HEK293T (cell line): Measurements from ENCODE around the gene UBASH3A.

ENCODE experiments used
- CTCF ChIA-PET: fragments of 350-600 bp; formaldehyde crosslinking; extraction: SDS; loops from one replicate; lab custom pipeline; 2021; ENCODE audit warnings: antibody characterized with exemption, inconsistent platforms; lab: Yijun Ruan, JAX
- POLR2A ChIA-PET: fragments of 350-600 bp; formaldehyde crosslinking; extraction: SDS; loops from one replicate; lab custom pipeline; 2020; ENCODE audit warnings: antibody characterized with exemption, inconsistent platforms; lab: Yijun Ruan, JAX
- DNase-seq: peaks from one replicate; pipeline ENCODE4 v3.0.0; 2012; ENCODE audit warnings: mixed read lengths; ENCODE audit errors: extremely low spot score
- ARNT ChIP-seq: fragments of 450-650 bp; IDR thresholded peaks from 2 replicates; pipeline ENCODE4 v1.6.1; 2017; ENCODE audit warnings: mild to moderate bottlenecking
- BHLHE40 ChIP-seq: fragments of 450-650 bp; IDR thresholded peaks from 2 replicates; pipeline ENCODE4 v1.6.1; 2016; ENCODE audit warnings: mild to moderate bottlenecking, moderate library complexity, borderline replicate concordance
- CTBP1 ChIP-seq: fragments of 450-650 bp; IDR thresholded peaks from 2 replicates; pipeline ENCODE4 v1.6.1; 2016; ENCODE audit warnings: borderline replicate concordance
- ELF4 ChIP-seq: fragments of 450-650 bp; IDR thresholded peaks from 2 replicates; pipeline ENCODE4 v1.6.1; 2017; ENCODE audit warnings: antibody characterized with exemption
- FOXA1 ChIP-seq: fragments of 450-650 bp; IDR thresholded peaks from 2 replicates; pipeline ENCODE4 v1.6.1; 2016; ENCODE audit warnings: mild to moderate bottlenecking
- FOXK2 ChIP-seq: fragments of 450-650 bp; IDR thresholded peaks from 2 replicates; pipeline ENCODE4 v1.6.1; 2016; ENCODE audit warnings: mild to moderate bottlenecking
- FOXM1 ChIP-seq: fragments of 450-650 bp; IDR thresholded peaks from 2 replicates; pipeline ENCODE4 v1.6.1; 2017; ENCODE audit warnings: mild to moderate bottlenecking, borderline replicate concordance
- HDGF ChIP-seq: fragments of 450-650 bp; IDR thresholded peaks from 2 replicates; pipeline ENCODE4 v1.6.1; 2017; ENCODE audit warnings: antibody characterized with exemption, borderline replicate concordance
- L3MBTL2 ChIP-seq: fragments of 450-650 bp; conservative IDR thresholded peaks from 2 replicates; pipeline ENCODE4 v1.6.1; 2016; ENCODE audit warnings: mild to moderate bottlenecking
- LEF1 ChIP-seq: fragments of 450-650 bp; IDR thresholded peaks from 2 replicates; pipeline ENCODE4 v1.6.1; 2017; ENCODE audit warnings: mild to moderate bottlenecking, borderline replicate concordance
- NFRKB ChIP-seq: fragments of 450-650 bp; IDR thresholded peaks from 2 replicates; pipeline ENCODE4 v1.6.1; 2016; ENCODE audit warnings: mild to moderate bottlenecking, moderate library complexity
- PKNOX1 ChIP-seq: fragments of 450-650 bp; IDR thresholded peaks from 2 replicates; pipeline ENCODE4 v1.6.1; 2016
- SP1 ChIP-seq: fragments of 450-650 bp; IDR thresholded peaks from 2 replicates; pipeline ENCODE4 v1.6.1; 2017
- SUZ12 ChIP-seq: fragments of 450-650 bp; IDR thresholded peaks from 2 replicates; pipeline ENCODE4 v1.6.1; 2016; ENCODE audit warnings: mild to moderate bottlenecking
- TARDBP ChIP-seq: fragments of 450-650 bp; IDR thresholded peaks from 2 replicates; pipeline ENCODE4 v1.6.1; 2016
- ZNF384 ChIP-seq: fragments of 450-650 bp; IDR thresholded peaks from 2 replicates; pipeline ENCODE4 v1.6.1; 2016

UBASH3A gene

GRCh38 chr21:42475036-42475435 is 71.3 kb downstream of the UBASH3A start:
- DNase-seq: no peak
- TF ChIP-seq FOXK2 (no peak), PKNOX1 (no peak), L3MBTL2 (no peak), FOXM1 (no peak), CTBP1 (no peak), LEF1 (no peak), SUZ12 (no peak)
- ChIA-PET CTCF (no interaction called here), POLR2A (no interaction called here)

GRCh38 chr21:42475526-42476387 is 72.1 kb downstream of the UBASH3A start:
- CTCF ChIA-PET: no interaction called here
- DNase-seq: no peak
- no peak for TF ChIP-seq CTBP1
- POLR2A ChIA-PET: no interaction called here

- ChIA-PET POLR2A (no interaction called here), CTCF (no interaction called here)
- TF ChIP-seq L3MBTL2 (no peak), ARNT (no peak), SUZ12 (no peak), ELF4 (no peak), HDGF (no peak), SP1 (no peak), BHLHE40 (no peak), FOXM1 (no peak)
- no peak for DNase-seq
These were observed 73.0 kb downstream of the UBASH3A start for GRCh38 chr21:42476388-42477331.

- POLR2A ChIA-PET: no interaction called here
- TF ChIP-seq TARDBP: no peak
- TF ChIP-seq ARNT: no peak
- TF ChIP-seq CTBP1: no peak
- no peak for TF ChIP-seq FOXM1
- TF ChIP-seq HDGF: no peak
- no peak for TF ChIP-seq LEF1
- TF ChIP-seq FOXK2: no peak
- TF ChIP-seq ELF4: no peak
- TF ChIP-seq SUZ12: no peak
- no peak for TF ChIP-seq SP1
- no peak for TF ChIP-seq PKNOX1
- TF ChIP-seq L3MBTL2: no peak
- no peak for TF ChIP-seq ZNF384
- no peak for TF ChIP-seq NFRKB
- no peak for TF ChIP-seq FOXA1
- TF ChIP-seq BHLHE40: no peak
- CTCF ChIA-PET: interaction anchor here (0.6 kb wide), 1 partner anchor 1314 kb away, joined by 3 read pairs; no protein-coding TSS in a partner anchor
- DNase-seq: no peak
These were observed 74.8 kb downstream of the UBASH3A start for GRCh38 chr21:42478504-42478903.

GRCh38 chr21:42479582-42479981 is 75.9 kb downstream of the UBASH3A start:
- no peak for TF ChIP-seq HDGF
- no peak for TF ChIP-seq ELF4
- no peak for TF ChIP-seq ARNT
- TF ChIP-seq LEF1: no peak
- TF ChIP-seq FOXK2: no peak
- DNase-seq: no peak
- ChIA-PET POLR2A (no interaction called here), CTCF (no interaction called here)

GRCh38 chr21:42480736-42481135 is 77.0 kb downstream of the UBASH3A start:
- no peak for DNase-seq
- ChIA-PET CTCF (no interaction called here), POLR2A (no interaction called here)
- TF ChIP-seq LEF1 (no peak), PKNOX1 (no peak), HDGF (no peak), FOXK2 (no peak), FOXA1 (no peak), FOXM1 (no peak), NFRKB (no peak), CTBP1 (no peak), ZNF384 (no peak)
